ENCODE data around the gene ANGEL1. TPM values are rescaled to one million over a fixed set of nuclear protein-coding genes. Genes with fewer than 3 reads are reported as not detected.

ANGEL1 gene
- total RNA-seq, 1 experiment from 2014 or later, result 7.0 TPM

- in situ Hi-C loops (cut with HindIII; ENCODE audit: low sequenced_read_pairs), result no loop called here
- no peak for DNase-seq (ENCODE audit: low spot score)
These were observed 59.0 kb downstream of the ANGEL1 start for GRCh38 chr14:76753541-76754198.

- in situ Hi-C loops (cut with HindIII; ENCODE audit: low sequenced_read_pairs), result no loop called here
These were observed 59.9 kb downstream of the ANGEL1 start for GRCh38 chr14:76752744-76753143.

GRCh38 chr14:76742966-76743365, 69.7 kb downstream of the ANGEL1 start:
- in situ Hi-C loops (cut with HindIII; ENCODE audit: low sequenced_read_pairs), result no loop called here
- DNase-seq (ENCODE audit: low spot score), result no peak

More at GRCh38 chr14:76752744-76753143, 59.9 kb downstream of the ANGEL1 start:
- peak; percentile 61 for DNase-seq (ENCODE audit: low spot score)

- in situ Hi-C loops (cut with HindIII; ENCODE audit: low sequenced_read_pairs), result no loop called here
- DNase-seq (ENCODE audit: low spot score), result no peak
These were observed 70.5 kb downstream of the ANGEL1 start for GRCh38 chr14:76742185-76742584.

GRCh38 chr14:76741074-76741473, 71.6 kb downstream of the ANGEL1 start:
- in situ Hi-C loops (cut with HindIII; ENCODE audit: low sequenced_read_pairs), result no loop called here
- DNase-seq (ENCODE audit: low spot score), result no peak

Other genes starting within 250 kb of the ANGEL1 start
- 8.6 and 11.6 TPM in 2 replicates for gene VASH1, start 51.4 kb downstream of the ANGEL1 start, total RNA-seq (2014; rRNA removed; shearing (Covaris generic))
- not detected in 2 replicates for gene LRRC74A, start 13.5 kb upstream of the ANGEL1 start, total RNA-seq (2014; rRNA removed; shearing (Covaris generic))
- 57.2 and 59.4 TPM in 2 replicates for gene IRF2BPL, start 215.8 kb upstream of the ANGEL1 start, total RNA-seq (2014; rRNA removed; shearing (Covaris generic))

Measured in G401 (cell line).